Activated CD4-positive, alpha-beta T cell treated with anti-CD3 and anti-CD28 coated beads for 24 hours (primary cell): ENCODE measurements around the gene DGKB.

Source experiments
- DNase-seq, 2 donors: peaks; one replicate each; pipeline ENCODE4 v3.0.0-alpha.2; 2020; ENCODE audit warnings: low read depth in 2 of 2

Gene DGKB

GRCh38 chr7:14125998-14126397 is 776.6 kb downstream of the DGKB start:
- DNase-seq: no peak

GRCh38 chr7:14124716-14125115 is 777.8 kb downstream of the DGKB start:
- no peak for DNase-seq

- no peak for DNase-seq
Observed at GRCh38 chr7:14123923-14124322, 778.6 kb downstream of the DGKB start.

- DNase-seq: no peak
Observed at GRCh38 chr7:14115701-14116100, 786.9 kb downstream of the DGKB start.

- DNase-seq: no peak
Observed at GRCh38 chr7:14104861-14105260, 797.7 kb downstream of the DGKB start.

GRCh38 chr7:14096159-14096558 is 806.4 kb downstream of the DGKB start:
- no peak for DNase-seq

GRCh38 chr7:14095233-14095950 is 807.2 kb downstream of the DGKB start:
- no peak for DNase-seq
